NCI-H1694 treated with DMSO at 0.1 percent for 48 hours (cell line): ENCODE measurements around the gene OR7G2.

Experiments
- DNase-seq: peaks from one replicate; lab custom pipeline; 2025; lab: John Stamatoyannopoulos, UW

The OR7G2 gene

DNA sequence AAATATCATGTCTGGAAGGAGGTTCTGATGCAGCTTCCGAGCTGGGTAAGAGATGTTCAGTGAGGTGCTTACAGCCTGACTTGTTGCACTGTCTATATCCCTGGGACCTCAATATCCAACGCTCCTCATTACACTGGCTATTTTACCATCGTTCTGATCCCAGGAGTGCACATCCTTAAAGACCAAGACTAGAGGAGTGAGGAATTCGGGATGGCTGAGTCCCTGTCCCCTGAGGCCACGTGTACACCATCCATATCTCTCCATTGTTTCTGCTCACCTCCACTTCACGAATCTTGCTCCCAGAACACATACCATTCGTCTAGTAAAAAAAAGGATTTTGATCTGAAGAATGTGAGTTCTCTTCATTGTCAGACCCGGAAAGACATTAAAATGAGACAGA is at the start of gene OR7G2:
Gene OR7G2 (minus strand): TSS at position 101 of the 400 bp plus-strand sequence. CDS start 4,232 bp downstream, outside the sequence.
- DNase-seq, result no peak

DNA sequence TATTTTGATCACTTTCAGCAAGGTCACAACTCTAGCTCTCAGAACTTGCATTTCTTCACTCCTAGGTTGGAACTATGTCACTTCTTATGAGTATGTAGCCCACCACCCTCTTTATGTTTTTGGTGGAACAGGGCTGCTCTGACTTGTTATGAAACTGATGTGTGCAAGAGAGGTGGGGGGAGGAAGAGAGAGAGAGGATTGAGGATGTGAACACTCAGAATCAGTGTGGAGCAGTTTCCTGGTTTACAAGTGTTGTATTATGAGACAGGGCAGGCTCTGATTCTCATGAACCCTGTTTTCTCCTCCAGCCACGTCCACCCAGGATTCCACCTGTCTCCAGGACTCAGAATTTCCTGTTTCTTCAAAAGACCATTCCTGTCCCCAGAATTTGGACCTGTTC is 49.0 kb upstream of the OR7G2 start:
- DNase-seq, result no peak

DNA sequence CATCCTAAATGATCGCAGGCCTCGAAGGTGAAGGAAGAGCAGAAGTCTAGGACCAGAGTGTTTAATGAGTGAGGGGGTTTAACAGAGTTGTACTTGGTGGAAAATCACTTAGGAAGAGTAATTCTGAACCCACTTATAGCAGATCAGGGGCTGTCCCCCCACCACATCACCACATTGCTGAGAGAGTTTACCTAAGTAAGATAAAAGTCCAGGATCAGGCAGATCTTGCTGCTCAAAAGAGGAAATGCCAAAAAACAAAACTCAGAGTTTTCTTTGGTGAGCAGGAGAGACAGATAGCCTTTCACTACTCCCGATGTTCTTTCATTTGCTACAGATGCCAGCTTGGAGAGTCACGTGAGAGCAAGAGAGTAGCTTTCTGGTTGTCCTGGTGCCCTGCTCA is 48.3 kb upstream of the OR7G2 start:
- DNase-seq, result no peak

DNA sequence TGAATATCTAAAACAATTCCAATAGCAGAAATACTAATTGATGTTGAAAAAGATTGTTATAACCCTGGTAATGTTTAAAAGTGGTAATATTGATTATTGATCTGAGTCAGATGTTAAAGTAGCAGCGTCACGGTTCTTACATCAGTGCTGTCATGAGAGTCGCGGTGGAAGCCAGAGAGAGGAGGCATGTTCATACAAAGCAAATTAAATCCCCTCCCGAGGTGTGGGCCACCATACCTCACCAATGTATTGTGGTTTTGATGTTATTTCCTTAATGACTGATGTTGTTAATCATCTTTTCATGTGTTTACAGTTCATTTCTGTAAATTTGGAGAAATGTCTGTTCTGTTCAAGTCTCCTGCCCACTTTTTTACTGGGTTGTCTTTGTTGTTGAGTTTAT is 44.1 kb upstream of the OR7G2 start:
- DNase-seq, result no peak

DNA sequence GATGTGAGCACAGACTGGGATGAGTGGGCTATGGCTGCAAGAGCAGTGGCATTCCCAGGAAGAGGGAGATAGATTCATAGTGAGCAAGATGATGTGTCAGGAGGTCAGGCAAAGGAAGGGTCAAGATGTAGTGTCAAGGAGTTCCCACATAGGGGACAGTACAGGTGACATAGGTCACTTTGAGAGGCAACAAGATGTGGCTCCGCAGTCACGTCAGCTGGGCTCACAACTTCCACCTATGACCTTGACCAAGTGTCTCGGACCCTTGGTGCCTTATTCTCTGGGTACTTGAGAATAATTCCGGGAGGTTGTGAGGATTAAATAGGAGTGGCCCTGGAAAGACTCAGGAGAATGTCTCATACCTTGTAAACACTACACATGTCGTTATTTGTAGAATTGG is 43.4 kb upstream of the OR7G2 start:
- DNase-seq, result no peak

DNA sequence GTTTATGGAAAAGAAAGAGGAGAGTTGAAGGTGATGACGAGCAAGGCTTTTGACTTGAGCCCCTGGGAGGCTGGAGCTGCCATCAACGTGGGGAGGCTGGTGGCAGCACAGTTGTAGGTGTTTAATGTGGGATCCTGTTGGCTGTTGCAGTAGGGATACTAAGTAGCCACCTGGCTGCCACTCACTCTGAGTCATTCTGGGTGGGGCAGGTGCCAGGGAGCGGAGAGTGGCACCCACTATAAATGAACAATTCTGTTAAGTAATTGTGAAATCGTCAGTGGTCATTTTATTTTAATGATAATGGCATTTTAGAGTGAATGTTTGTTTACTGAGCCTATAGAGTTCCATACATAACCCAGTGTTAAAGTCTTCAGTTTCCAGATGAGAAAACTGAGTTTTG is 42.7 kb upstream of the OR7G2 start:
- no peak for DNase-seq

DNA sequence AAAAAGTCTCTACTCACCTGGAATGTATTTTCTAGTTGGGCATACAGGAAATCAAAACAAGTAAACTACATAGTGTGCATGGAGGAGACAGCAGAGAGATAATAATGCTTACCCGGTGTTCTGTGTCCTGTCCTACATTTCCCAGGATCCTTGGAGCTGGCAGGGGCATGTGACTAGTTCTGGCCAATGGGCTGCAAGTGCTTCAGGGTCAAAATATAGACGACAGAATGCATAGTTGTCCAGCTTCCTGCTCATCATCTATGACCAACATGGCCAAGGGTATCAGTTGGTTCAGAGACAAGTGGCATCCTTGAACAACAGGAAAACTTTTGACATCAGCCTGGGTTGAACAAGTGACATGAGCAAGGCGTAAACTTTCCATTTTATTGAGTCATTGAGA is 41.4 kb upstream of the OR7G2 start:
- no peak for DNase-seq

DNA sequence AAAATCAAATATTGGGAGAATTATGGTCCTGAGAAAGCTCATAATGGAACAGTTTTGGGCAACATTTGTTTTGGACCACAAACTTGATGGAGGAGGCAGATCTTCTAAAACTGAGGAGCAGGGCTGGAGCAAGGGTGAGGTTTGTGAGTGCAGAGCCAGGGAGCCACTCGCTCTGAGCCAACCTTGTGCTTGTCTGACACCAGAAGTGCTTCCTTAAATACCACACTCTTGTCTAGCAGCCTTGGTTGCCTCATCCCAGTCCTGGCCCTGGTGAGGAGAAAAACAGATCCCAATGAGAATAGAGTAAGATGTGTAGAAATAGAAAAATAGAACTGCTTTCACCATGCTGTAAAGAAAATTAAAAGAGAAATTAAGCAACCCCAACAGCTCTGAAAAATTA is 39.6 kb upstream of the OR7G2 start:
- no peak for DNase-seq

DNA sequence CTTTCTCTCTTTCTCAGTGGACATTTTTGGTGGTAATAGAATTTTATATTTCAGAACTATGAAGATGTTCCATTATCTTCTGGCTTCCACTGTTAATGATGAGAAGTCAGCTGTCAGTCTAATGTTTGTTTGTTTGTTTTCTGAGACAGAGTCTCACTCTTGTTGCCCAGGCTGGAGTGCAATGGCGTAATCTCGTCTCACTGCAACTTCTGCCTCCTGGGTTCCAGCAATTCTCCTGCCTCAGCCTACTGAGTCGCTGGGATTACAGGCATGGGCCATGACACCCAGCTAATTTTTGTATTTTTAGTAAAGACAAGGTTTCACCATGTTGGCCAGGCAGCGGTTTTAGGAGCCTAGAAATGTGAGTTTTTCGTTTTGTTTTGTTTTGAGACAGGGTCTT is 37.6 kb upstream of the OR7G2 start:
- DNase-seq, result no peak

DNA sequence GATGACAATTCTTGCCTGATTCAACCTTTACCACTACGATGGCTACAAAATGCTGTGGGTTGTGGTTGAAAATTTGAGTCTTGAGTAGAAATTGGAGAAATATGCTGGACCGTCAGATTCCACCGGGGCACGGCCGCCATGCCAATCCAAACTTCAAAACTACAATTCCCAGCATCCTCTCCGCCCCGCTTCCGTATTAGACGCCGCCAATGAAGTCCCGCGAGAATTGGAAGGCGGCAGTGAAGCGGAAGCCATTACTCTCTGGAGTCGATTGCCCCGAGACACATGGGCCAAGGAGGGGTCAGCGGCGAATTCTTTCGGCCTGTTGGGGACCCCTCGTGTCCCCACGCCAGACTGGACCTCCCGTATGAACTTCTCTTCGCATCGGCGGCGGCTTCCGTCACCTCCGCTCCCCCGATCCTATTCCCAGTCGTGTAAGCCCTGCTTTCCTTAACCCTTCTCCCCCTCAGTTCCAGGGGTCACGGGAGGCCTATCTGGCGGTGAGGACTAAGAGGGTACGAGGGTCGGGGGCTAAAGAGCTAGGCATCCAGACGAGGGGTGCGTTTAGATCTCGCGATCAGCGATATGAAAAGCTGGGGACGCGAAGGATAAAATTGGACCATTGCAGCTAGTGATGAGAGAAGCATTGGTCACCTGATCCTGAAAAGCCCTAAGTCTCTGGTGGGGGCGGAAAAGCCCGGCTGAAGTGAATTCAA is 33.0 kb upstream of the OR7G2 start, which contains the start of gene ZNF317:
Gene ZNF317 (plus strand): TSS at position 239 of the 716 bp plus-strand sequence. CDS start 15,620 bp downstream, outside the sequence.
- DNase-seq, result peak; percentile 72

DNA sequence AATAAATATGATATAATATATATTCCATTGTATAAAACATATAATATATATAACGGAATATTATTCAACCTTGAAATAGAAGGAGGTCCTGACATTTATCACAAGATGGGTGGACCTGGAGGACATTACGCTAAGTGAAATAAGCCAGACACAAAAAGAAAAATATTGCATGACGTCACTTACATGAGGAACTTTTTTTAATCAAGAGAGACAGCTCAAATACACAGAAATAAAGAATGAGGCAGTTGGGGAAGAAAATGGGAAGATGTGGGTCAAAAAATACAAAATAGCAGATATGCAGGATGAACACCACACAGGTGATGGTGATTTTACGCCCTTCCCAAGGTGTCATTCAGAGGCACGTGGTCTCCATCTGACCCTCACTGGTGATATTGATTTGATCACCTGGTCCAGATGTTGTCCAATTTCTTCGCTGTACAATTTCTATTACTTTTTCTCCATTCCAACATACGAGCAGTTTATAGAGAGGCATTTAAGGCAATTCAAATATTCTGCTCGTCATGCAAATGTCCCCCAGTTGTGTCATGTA is 32.4 kb upstream of the OR7G2 start:
- peak; percentile 8 for DNase-seq

DNA sequence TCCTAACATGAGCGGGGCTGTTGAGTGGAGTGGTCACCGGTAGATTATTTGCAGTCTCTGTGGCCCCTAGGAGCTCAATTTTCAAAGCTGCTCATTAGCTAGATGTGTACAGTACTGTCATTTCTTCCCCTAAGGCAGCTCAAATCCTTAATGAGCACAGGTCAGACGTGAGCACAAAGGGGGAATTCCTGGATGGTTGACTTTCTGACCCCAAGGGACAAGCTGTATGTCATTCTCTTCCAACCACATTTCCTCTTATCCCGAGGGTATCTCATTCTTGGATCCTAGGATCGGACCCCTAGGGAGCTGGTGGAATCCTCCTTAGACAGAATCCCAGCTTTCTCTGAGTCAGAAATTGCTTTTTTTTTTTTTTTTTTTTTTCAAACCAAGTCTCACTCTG is 25.1 kb upstream of the OR7G2 start:
- no peak for DNase-seq

DNA sequence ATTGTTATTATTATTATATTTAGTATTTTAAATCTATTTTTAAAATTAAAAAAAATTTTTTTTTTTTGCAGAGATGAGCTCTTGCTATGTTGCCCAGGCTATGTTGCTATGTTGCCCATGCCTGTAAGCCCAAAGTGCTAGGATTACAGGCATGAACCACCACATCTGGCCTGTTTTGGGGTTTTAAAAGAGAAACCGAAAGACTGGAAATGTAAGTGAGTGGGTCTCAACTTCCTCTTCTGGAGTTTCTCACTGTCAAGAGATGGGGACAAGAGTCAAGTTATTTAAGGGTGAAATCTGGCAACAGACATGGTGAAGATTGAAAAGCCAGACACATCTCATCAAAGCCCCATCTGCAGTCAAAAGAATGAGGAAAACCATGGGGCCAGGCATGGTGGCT is 23.7 kb upstream of the OR7G2 start:
- DNase-seq, result no peak

DNA sequence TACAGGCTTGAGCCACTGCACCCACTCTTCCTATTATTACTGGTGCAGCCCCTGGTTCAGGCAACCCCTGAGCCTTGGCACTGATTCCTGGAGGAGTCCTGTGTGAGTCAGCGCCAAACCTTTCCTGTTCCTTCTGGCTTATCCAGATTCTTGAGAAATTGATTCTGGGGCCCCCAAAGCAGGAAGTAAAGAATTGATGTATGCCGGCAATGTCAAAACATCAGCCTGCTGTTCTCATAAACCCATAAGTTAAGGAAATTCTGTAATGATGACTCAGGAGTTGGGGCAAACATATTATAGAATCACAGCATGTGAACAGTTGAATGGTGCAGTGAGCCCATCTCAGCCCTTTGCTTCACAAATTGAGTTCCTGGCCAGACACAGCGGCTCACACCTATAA is 20.9 kb upstream of the OR7G2 start:
- no peak for DNase-seq

DNA sequence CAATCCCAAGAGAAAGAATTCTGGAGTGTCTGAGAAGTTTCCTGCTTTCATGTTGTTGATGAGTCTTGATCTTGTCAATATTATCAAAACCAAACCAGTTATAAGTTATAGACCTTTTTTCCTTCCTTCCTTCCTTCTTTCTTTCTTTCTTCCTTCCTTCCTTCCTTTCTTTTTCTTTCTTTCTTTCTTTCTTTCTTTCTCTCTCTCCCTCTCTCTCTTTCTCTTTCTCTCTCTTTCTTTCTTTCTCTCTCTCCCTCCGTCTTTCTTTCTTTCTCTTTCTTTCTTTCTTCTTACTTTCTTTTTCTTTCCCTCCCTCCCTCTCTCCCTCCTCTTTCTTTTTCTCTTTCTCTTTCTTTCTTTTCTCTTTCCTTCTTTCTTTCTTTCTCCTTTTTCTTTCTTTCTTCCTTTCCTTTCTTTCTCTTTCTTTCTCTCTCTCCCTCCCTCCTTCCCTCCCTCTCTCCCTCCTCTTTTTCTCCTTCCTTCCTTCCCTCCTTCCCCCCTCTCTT is 19.7 kb upstream of the OR7G2 start, which contains the start of gene OR7G3:
Gene OR7G3 (minus strand): TSS at position 51 of the 506 bp plus-strand sequence. CDS start 0 bp downstream, at position 51.
- DNase-seq, result no peak

DNA sequence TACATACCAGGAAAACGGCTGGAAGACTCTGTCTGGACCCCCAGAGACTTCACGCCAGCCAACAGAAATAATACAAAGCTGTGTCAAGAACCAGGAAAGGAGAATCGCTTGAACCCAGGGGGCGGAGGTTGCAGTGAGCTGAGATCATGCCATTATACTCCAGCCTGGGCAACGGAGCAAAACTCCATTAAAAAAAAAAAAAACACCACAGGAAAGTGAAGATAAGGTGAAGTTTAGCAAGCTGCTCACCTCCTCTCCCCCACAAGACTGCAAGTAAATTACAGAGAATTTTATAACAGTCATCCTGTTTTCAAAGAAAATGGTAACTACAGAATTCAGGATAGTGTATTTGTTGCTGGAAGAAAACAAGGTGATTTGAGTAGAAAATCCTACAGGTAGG is 9.3 kb upstream of the OR7G2 start:
- no peak for DNase-seq

DNA sequence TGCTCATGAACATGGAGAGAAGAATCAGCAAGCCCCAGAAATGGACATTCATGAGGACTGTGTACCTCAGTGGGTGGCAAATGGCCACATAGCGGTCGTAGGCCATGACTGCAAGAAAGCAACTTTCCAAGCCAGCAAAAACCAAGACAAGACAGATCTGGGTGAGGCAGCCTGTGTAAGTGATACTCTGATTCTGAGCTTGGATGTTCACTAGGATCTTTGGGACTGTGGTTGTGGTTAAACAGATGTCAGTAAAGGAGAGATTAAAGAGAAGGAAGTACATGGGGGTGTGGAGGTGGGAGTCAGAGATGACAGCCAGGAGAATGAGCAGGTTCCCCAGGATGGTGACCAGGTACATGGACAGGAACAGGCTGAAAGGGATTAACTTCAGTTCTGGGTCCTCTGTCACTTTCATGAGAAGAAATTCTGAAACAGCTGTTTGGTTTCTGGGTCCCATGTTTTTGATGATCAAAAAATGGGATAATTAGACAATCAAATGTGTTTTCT is 8.1 kb upstream of the OR7G2 start, which contains the start of gene OR7G1:
Gene OR7G1 (minus strand): TSS at position 457 of the 507 bp plus-strand sequence. CDS start 0 bp downstream, at position 457.
- DNase-seq, result no peak

DNA sequence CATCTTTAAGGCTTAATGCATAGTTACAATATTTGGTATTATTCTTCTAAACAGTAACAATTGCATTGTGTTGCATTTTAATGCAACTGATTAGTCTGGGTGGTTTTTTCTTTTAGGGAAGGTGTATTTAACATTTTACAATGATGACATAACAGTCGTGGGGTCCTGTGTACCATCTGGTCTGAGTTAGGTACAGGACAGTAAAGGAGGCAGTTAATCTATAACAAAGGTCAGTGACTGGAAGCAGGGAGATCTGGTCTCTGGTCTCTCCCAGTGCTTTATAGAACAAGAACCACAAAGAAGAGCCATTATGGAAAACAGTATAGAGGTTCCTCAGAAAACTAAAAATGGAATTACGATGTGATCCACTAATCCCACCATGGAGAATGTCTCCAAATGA is 2.7 kb upstream of the OR7G2 start:
- DNase-seq, result no peak

DNA sequence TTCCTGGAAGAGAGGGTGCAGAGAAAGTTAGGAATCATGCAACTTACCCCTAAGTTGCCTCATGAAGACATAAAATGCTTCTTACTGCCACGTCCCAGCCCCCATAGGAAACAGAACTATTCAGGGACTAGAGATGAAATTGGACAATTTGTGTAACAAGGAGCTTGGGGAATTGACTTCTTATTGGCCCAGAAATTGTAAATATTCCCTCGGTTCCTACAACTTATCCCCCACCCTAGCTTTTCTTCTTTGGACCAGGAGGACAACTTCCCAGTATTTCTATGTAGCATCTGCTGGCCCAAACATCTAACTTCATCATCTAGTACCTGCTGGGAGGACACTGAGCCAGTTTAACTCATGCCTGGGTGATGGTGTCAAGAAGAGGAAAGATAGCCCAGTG is 20.5 kb downstream of the OR7G2 start, which contains the start of gene OR1M1:
Gene OR1M1 (plus strand): TSS at position 301 of the 400 bp plus-strand sequence. CDS start 6,184 bp downstream, outside the sequence.
- no peak for DNase-seq

DNA sequence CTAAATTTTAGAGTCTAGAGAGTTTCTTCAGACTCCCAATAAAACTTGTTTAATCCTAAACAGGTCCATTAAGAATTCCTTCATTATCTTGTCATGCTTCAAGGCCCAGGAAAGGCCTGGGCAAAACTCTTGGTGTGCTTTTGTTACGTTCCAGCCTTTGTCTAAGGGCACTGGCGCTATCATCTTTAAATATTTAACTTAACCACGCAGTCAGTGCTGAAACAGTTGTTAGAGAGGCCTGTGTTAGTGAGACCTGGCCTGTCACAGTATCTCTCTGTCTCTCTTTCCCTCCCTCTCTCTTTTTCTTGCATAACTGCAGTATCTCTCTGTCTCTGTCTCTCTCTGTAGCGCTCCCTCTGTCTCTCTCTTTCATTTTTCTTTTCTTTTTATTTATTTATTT is 28.6 kb downstream of the OR7G2 start:
- DNase-seq, result no peak

DNA sequence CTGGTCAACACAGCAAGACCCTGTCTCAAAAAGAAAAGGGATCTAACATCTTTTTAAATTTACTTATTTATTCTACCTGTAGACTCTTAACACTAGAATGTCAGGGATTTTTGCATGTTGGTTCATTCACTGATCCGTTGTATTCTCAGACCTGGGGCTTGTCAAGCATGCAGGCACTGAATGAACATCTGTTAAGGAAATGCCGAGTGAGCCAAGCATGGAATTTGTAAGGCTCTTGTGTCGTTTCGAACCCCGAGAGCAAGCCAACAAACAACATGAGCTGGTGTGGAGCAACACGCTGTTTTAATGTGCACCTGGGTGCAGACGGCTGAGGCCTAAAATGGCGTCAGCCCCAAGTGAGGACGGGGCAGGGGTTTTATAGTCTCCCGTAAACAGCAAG is 30.4 kb downstream of the OR7G2 start:
- DNase-seq, result no peak

DNA sequence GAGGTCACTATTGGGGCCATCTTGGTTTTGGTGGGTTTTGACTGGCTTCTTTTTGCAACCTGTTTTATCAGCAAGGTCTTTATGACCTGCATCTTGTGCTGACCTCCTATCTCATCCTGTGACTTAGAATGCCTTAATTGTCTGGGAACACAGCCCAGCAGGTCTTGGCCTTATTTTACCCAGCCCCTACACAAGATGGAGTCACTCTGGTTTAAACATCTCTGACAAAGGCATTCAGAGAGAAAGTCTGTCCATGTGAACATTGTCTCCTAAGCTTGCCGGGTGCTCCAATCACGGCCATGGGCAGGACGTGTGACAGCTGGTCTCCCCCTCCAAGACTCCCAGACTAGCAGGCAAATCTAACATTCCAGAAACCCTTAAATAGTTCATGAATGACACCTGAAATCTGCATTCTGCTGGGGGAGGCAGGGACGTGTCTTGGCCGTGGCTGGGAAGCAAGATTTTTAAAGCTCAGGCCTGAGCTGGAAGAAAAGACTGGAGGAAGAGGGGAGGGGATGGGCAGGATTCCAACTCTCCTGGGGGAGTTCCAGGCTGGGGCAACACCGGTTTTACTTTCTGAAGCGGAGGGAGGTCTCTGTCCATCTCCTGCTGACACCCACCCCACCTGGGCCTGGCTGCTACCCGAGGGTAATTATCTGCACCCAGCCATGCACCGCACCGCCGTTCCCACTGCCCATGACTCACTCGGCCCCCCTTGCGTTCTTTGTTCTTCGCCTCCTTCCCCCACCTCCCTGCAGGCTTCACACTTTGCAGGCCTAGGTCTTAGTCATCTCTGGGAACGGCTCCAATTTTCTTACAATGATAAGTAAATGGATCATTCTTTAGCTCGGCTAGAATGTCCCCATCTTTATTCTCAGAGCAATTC is 32.0 kb downstream of the OR7G2 start:
- no peak for DNase-seq
